CD4-positive, alpha-beta T cell treated with Interleukin-1 beta for 1 hour (primary cell): ENCODE data around the gene GSDME.
"Not testable (repeated sequence)": the region's sequence is repeated elsewhere in the genome, so short reads cannot be mapped to it uniquely, and the experiment has no call there.

ENCODE experiments used
- DNase-seq, 2 donors: peaks; one replicate each; pipeline ENCODE4 v3.0.0-alpha.2; 2020 to 2022

Gene GSDME

GRCh38 chr7:24757353-24758275 is at the start of gene GSDME:
GSDME (minus strand) TSS chr7:24757464; CDS start chr7:24749774, 7,690 bp downstream.
- DNase-seq: peak; percentile 10 to 13

- DNase-seq: no peak
Measured at GRCh38 chr7:24802300-24802699, 45.0 kb upstream of the GSDME start.

GRCh38 chr7:24801883-24802282 is 44.6 kb upstream of the GSDME start:
- no peak for DNase-seq

GRCh38 chr7:24800667-24801066 is 43.4 kb upstream of the GSDME start:
- no peak for DNase-seq

- no peak for DNase-seq
Measured at GRCh38 chr7:24800073-24800472, 42.8 kb upstream of the GSDME start.

- DNase-seq: no peak
Measured at GRCh38 chr7:24799506-24799905, 42.2 kb upstream of the GSDME start.

GRCh38 chr7:24798261-24798660 is 41.0 kb upstream of the GSDME start:
- DNase-seq: no peak

GRCh38 chr7:24797270-24797669 is 40.0 kb upstream of the GSDME start:
- no peak for DNase-seq

GRCh38 chr7:24795407-24795767 is 38.1 kb upstream of the GSDME start:
- no peak for DNase-seq

- DNase-seq: not testable (repeated sequence)
Measured at GRCh38 chr7:24794751-24795406, 37.6 kb upstream of the GSDME start.

- DNase-seq: no peak
Measured at GRCh38 chr7:24793982-24794648, 36.9 kb upstream of the GSDME start.

GRCh38 chr7:24788961-24789576 is 31.8 kb upstream of the GSDME start:
- DNase-seq: no peak

- DNase-seq: no peak
Measured at GRCh38 chr7:24788075-24788474, 30.8 kb upstream of the GSDME start.

GRCh38 chr7:24786941-24787340 is 29.7 kb upstream of the GSDME start:
- DNase-seq: peak in 1 of 2 donors; percentile 77

GRCh38 chr7:24786306-24786705 is 29.0 kb upstream of the GSDME start:
- peak in 1 of 2 donors; percentile 40 for DNase-seq

GRCh38 chr7:24784277-24784676 is 27.0 kb upstream of the GSDME start:
- no peak for DNase-seq

- no peak for DNase-seq
Measured at GRCh38 chr7:24783698-24784097, 26.4 kb upstream of the GSDME start.

GRCh38 chr7:24781106-24781505 is 23.8 kb upstream of the GSDME start:
- peak in 1 of 2 donors; percentile 42 for DNase-seq

GRCh38 chr7:24779283-24779655 is 22.0 kb upstream of the GSDME start:
- DNase-seq: no peak

GRCh38 chr7:24778543-24779282 is 21.4 kb upstream of the GSDME start:
- peak in 1 of 2 donors; percentile 53 for DNase-seq

- DNase-seq: no peak
Measured at GRCh38 chr7:24777806-24778205, 20.5 kb upstream of the GSDME start.

- no peak for DNase-seq
Measured at GRCh38 chr7:24773646-24774045, 16.4 kb upstream of the GSDME start.
